SJCRH30 (cell line): ENCODE measurements around the gene IL1RL2. TPM values are rescaled to one million over a fixed set of nuclear protein-coding genes. Genes with fewer than 3 reads are reported as not detected.

Source experiments
- DNase-seq, 2 experiments: peaks; one replicate each; pipeline ENCODE4 v3.0.0-alpha.2; 2015 to 2020
- H3K27ac ChIP-seq: fragments of 250-450 bp; sonication (Bioruptor Pico); 2 replicates; pipeline ENCODE4 v1.5.1; 2020; ENCODE audit warnings: mild to moderate bottlenecking, moderate library complexity
- H3K27me3 ChIP-seq: fragments of 250-450 bp; sonication (Bioruptor Pico); 2 replicates; pipeline ENCODE4 v1.5.1; 2020; ENCODE audit warnings: mild to moderate bottlenecking, moderate library complexity
- H3K36me3 ChIP-seq: fragments of 250-450 bp; sonication (Bioruptor Pico); 2 replicates; pipeline ENCODE4 v1.5.1; 2020; ENCODE audit warnings: mild to moderate bottlenecking, moderate library complexity
- H3K4me1 ChIP-seq: fragments of 250-450 bp; sonication (Bioruptor Pico); 2 replicates; pipeline ENCODE4 v1.5.1; 2020; ENCODE audit warnings: mild to moderate bottlenecking, moderate library complexity
- H3K4me3 ChIP-seq: fragments of 250-450 bp; sonication (Bioruptor Pico); 2 replicates; pipeline ENCODE4 v1.5.1; 2020; ENCODE audit warnings: mild to moderate bottlenecking, moderate library complexity
- H3K9me3 ChIP-seq: fragments of 250-450 bp; sonication (Bioruptor Pico); replicated peaks from 2 replicates; pipeline ENCODE4 v1.5.1; 2020; ENCODE audit warnings: mild to moderate bottlenecking, moderate library complexity
- total RNA-seq: library from RNA; depleted of rRNA; stranded (reverse); fragments of >200 nt; shearing (Covaris generic); gene quantifications from 2 replicates; pipeline ENCODE4 v1.2.3, GENCODE V29; 2014

IL1RL2 gene
- total RNA-seq, 1 experiment from 2014 or later: not detected

- no peak overlapping the region for H3K27ac ChIP-seq
- H3K4me1 ChIP-seq: 0 out of 2 replicates have a peak, but pooled peaks cover 1% of the 10 kb centered on the region
- no peak overlapping the region for H3K4me3 ChIP-seq
- no peaks in the 10 kb centered on the region for H3K27me3 ChIP-seq
- H3K36me3 ChIP-seq: no peaks in the 10 kb centered on the region
- H3K9me3 ChIP-seq: no peaks in the 10 kb centered on the region
- peak in 1 of 2 experiments; percentile 36 for DNase-seq
These were observed 48.7 kb downstream of the IL1RL2 start for GRCh38 chr2:102235491-102235890.

- no peak for DNase-seq
- Histone ChIP-seq H3K27me3 (peaks cover 2% of the 10 kb centered on the region), H3K9me3 (no peaks in the 10 kb centered on the region), H3K36me3 (no peaks in the 10 kb centered on the region), H3K27ac (no peak overlapping the region), H3K4me1 (0 out of 2 replicates have a peak, but pooled peaks cover 3% of the 10 kb centered on the region), H3K4me3 (no peak overlapping the region)
These were observed 49.3 kb downstream of the IL1RL2 start for GRCh38 chr2:102236132-102236531.

DNA sequence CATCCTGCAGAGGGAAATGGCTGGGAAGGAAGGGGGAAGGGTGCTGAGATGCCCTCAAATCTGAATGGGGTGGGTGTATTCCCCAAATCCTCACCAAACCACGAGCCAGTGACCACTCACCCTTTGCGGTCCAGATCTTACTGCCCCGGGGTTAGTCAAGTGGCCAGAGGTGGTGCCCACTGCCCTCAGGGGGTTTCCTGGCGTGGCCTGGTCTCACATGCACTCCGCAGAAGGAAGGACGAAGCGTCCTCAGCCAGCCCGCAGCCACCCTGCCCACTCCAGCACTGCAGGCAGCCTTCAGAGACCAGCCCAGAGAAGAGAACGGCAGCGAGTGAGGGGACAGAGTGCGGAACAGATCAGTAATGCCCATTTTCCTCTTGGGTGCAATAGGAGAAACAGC is 50.4 kb downstream of the IL1RL2 start:
- Histone ChIP-seq H3K36me3 (no peaks in the 10 kb centered on the region), H3K4me3 (no peak overlapping the region), H3K27ac (no peak overlapping the region), H3K4me1 (0 out of 2 replicates have a peak, but pooled peaks cover 3% of the 10 kb centered on the region), H3K27me3 (peaks cover 5% of the 10 kb centered on the region), H3K9me3 (no peaks in the 10 kb centered on the region)
- DNase-seq: no peak

- DNase-seq: no peak
- Histone ChIP-seq H3K27me3 (peaks cover 5% of the 10 kb centered on the region), H3K9me3 (no peaks in the 10 kb centered on the region), H3K36me3 (no peaks in the 10 kb centered on the region), H3K27ac (no peak overlapping the region), H3K4me3 (no peak overlapping the region), H3K4me1 (0 out of 2 replicates have a peak, but pooled peaks cover 3% of the 10 kb centered on the region)
These were observed 51.4 kb downstream of the IL1RL2 start for GRCh38 chr2:102238039-102238756.

GRCh38 chr2:102238778-102239177 is 52.0 kb downstream of the IL1RL2 start:
- no peaks in the 10 kb centered on the region for H3K9me3 ChIP-seq
- H3K4me3 ChIP-seq: no peak overlapping the region
- no peak for DNase-seq
- no peak overlapping the region for H3K27ac ChIP-seq
- H3K4me1 ChIP-seq: 0 out of 2 replicates have a peak, but pooled peaks cover 3% of the 10 kb centered on the region
- no peaks in the 10 kb centered on the region for H3K36me3 ChIP-seq
- peaks cover 5% of the 10 kb centered on the region for H3K27me3 ChIP-seq

- no peaks in the 10 kb centered on the region for H3K9me3 ChIP-seq
- H3K36me3 ChIP-seq: no peaks in the 10 kb centered on the region
- H3K27me3 ChIP-seq: peaks cover 5% of the 10 kb centered on the region
- DNase-seq: no peak
- H3K4me1 ChIP-seq: 0 out of 2 replicates have a peak, but pooled peaks cover 3% of the 10 kb centered on the region
- no peak overlapping the region for H3K4me3 ChIP-seq
- no peak overlapping the region for H3K27ac ChIP-seq
These were observed 52.5 kb downstream of the IL1RL2 start for GRCh38 chr2:102239344-102239743.

DNA sequence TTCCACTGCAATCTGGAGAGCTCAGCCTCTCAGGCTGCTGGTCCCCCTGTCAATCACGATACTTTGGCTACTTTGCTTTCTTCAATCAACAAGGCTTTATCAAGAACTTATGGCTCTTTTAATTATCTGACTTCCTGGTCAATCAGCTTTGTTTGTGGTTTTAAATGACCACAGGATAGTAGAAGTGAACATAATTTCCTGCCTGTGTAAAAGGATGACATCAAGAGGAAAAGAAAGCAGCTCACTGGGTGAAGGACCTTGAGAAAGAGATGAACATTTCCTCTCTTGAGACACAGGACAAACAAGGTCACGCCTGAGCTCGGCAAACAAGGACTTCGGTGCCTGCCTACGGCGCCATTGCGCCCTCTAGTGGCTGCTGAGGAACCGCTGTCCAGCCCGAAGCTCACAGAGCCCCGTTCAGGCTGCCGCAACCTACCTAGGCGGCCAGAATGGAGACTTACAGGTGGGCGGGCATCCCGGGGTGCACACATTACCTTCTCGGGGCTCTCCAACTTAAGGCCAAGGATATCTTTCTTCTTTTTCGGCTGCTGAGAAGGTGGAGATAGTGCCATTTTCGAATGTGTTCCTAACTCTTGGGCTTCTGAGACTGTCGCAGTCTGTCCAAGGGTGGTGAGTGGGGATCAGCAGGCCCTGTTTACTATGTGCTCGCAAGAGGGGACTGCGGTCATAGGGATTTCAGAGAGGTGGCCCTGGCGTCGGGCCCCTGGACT is 54.0 kb downstream of the IL1RL2 start:
- Histone ChIP-seq H3K4me3 (no peak overlapping the region), H3K27me3 (peaks cover 5% of the 10 kb centered on the region), H3K36me3 (no peaks in the 10 kb centered on the region), H3K9me3 (no peaks in the 10 kb centered on the region), H3K27ac (no peak overlapping the region), H3K4me1 (0 out of 2 replicates have a peak, but pooled peaks cover 3% of the 10 kb centered on the region)
- peak; percentile 63 to 84 for DNase-seq

DNA sequence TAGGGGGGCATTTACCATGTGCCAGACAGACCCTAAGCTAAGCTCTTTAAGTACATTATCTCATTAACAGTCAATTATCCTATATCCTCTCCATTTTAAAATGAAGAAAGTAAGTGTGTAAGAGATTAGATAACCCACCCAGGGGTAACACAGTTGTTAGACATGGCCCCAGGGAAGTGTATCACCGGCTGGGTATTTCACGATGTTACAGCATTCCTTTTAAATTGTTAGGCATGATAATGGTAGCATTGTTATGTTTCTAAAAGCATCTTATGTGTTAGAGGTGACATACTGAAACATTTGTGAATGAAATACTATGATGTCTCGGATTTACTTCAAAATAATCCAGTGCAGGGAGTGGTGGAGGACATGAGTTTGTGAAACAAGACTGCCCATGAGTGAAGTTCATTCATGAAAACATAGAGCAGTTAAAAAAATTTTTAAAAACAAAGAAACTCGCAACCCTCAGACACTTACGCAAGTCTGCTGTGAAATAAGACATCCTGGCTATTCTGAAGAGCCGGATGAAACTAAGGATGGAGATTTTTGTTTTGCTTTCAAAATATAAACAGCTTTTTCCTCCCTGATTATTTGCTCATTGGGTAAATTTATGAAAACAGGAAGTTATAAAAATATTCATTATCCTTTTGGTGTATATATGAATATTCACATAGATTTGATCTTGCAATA is 54.9 kb downstream of the IL1RL2 start:
- no peak for DNase-seq
- Histone ChIP-seq H3K9me3 (no peaks in the 10 kb centered on the region), H3K4me3 (no peak overlapping the region), H3K27ac (no peak overlapping the region), H3K4me1 (0 out of 2 replicates have a peak, but pooled peaks cover 3% of the 10 kb centered on the region), H3K36me3 (no peaks in the 10 kb centered on the region), H3K27me3 (peaks cover 5% of the 10 kb centered on the region)

- no peaks in the 10 kb centered on the region for H3K9me3 ChIP-seq
- no peak for DNase-seq
- 0 out of 2 replicates have a peak, but pooled peaks cover 2% of the 10 kb centered on the region for H3K4me1 ChIP-seq
- H3K36me3 ChIP-seq: no peaks in the 10 kb centered on the region
- peaks cover 5% of the 10 kb centered on the region for H3K27me3 ChIP-seq
- H3K4me3 ChIP-seq: no peak overlapping the region
- no peak overlapping the region for H3K27ac ChIP-seq
These were observed 58.7 kb downstream of the IL1RL2 start for GRCh38 chr2:102245266-102246151.

- Histone ChIP-seq H3K27me3 (no peaks in the 10 kb centered on the region), H3K4me3 (no peak overlapping the region), H3K27ac (no peak overlapping the region), H3K36me3 (no peaks in the 10 kb centered on the region), H3K9me3 (no peaks in the 10 kb centered on the region), H3K4me1 (no peaks in the 10 kb centered on the region)
- DNase-seq: no peak
These were observed 63.5 kb downstream of the IL1RL2 start for GRCh38 chr2:102250278-102250821.

GRCh38 chr2:102251042-102251848 is 64.4 kb downstream of the IL1RL2 start:
- H3K27me3 ChIP-seq: no peaks in the 10 kb centered on the region
- H3K27ac ChIP-seq: no peak overlapping the region
- no peak overlapping the region for H3K4me3 ChIP-seq
- H3K36me3 ChIP-seq: no peaks in the 10 kb centered on the region
- no peaks in the 10 kb centered on the region for H3K4me1 ChIP-seq
- no peak for DNase-seq
- no peaks in the 10 kb centered on the region for H3K9me3 ChIP-seq

DNA sequence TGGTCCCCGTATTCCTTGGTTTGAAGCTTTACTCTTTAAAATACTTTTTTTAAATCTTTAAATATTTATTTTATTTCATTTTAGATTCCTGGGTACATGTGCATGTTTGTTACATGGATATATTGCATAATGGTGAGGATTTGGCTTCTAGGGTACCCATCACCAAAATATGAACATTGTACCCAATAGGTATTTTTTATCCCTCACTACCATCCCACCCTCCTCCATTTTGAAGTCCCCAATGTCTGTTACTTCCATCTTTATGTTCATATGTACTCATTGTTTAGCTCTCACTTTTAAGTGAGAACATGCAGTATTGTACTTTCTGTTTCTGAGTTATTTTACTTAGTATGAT is 65.0 kb downstream of the IL1RL2 start:
- H3K36me3 ChIP-seq: no peaks in the 10 kb centered on the region
- DNase-seq: no peak
- no peak overlapping the region for H3K4me3 ChIP-seq
- H3K9me3 ChIP-seq: no peaks in the 10 kb centered on the region
- H3K27me3 ChIP-seq: no peaks in the 10 kb centered on the region
- H3K27ac ChIP-seq: no peak overlapping the region
- no peaks in the 10 kb centered on the region for H3K4me1 ChIP-seq

GRCh38 chr2:102252236-102252635 is 65.4 kb downstream of the IL1RL2 start:
- H3K9me3 ChIP-seq: no peaks in the 10 kb centered on the region
- H3K36me3 ChIP-seq: no peaks in the 10 kb centered on the region
- H3K27ac ChIP-seq: no peak overlapping the region
- no peaks in the 10 kb centered on the region for H3K4me1 ChIP-seq
- no peaks in the 10 kb centered on the region for H3K27me3 ChIP-seq
- DNase-seq: no peak
- H3K4me3 ChIP-seq: no peak overlapping the region
